HCT116 (cell line): ENCODE measurements around the gene NCR1. TPM values are rescaled to one million over a fixed set of nuclear protein-coding genes. Genes with fewer than 3 reads are reported as not detected.

Source experiments
- ATAC-seq: fragments of 200-7000 bp; cut with Tn5 transposase; 2 replicates; pipeline ENCODE4 v1.9.1; 2020; ENCODE audit warnings: mild to moderate bottlenecking, moderate library complexity
- BruUV-seq: library from RNA; stranded (reverse); fragments of 400-500 nt; replicated peaks from 2 replicates; lab custom pipeline; 2021; lab: Mats Ljungman, UMichigan
- CTCF ChIA-PET: fragments of 300-600 bp; sonication (Branson Sonifier 250); formaldehyde crosslinking; loops from one replicate; lab custom pipeline; 2021; ENCODE audit warnings: antibody characterized with exemption; lab: Charles Lee
- POLR2A ChIA-PET: fragments of 300-600, 350-600 bp; sonication (Branson Sonifier 250); formaldehyde crosslinking; loops from one replicate; lab custom pipeline; 2021; ENCODE audit warnings: antibody characterized with exemption; lab: Charles Lee
- RAD21 ChIA-PET, 2 experiments: fragments of 300-600 bp; sonication (Branson Sonifier 250); formaldehyde crosslinking; loops; one replicate each; lab custom pipeline; 2023; ENCODE audit warnings: low total read pairs in 2 of 2; ENCODE audit not compliant: uncharacterized antibody in 2 of 2, unreplicated experiment in 2 of 2, low non-redundant PET in 1 of 2; lab: Charles Lee
- DNase-seq: peaks from one replicate; pipeline ENCODE4 v3.0.0-alpha.2; 2010; ENCODE audit warnings: low read depth, low spot score
- H2AFZ ChIP-seq: fragments of 200-600 bp; shearing (Covaris generic), sonication (generic); 2 replicates; pipeline ENCODE4 v1.6.1; 2017; ENCODE audit warnings: low read depth, mixed run types, mixed read lengths, antibody characterized with exemption, low read length; ENCODE audit not compliant: poor library complexity, severe bottlenecking
- H3K27ac ChIP-seq: 2 replicates; pipeline ENCODE4 v1.5.1; 2012; ENCODE audit warnings: low read depth, low read length
- H3K27me3 ChIP-seq: fragments of 200-600 bp; sonication (generic); 2 replicates; pipeline ENCODE4 v1.6.1; 2016; ENCODE audit warnings: mixed run types, low read length, mixed read lengths; ENCODE audit not compliant: insufficient read depth
- H3K36me3 ChIP-seq, 2 experiments: fragments of 200-500 bp in 1 of 2; fragments of 200-600 bp in 1 of 2; sonication (Bioruptor generic) in 1 of 2; sonication (generic) in 1 of 2; 2 replicates each; pipeline versions ENCODE4 v1.5.1 to v1.6.1; 2014 to 2016; ENCODE audit warnings: low read length in 2 of 2, inconsistent platforms in 1 of 2, mixed read lengths in 1 of 2, mixed run types in 1 of 2; ENCODE audit not compliant: insufficient read depth in 2 of 2, control insufficient read depth in 1 of 2
- H3K4me1 ChIP-seq, 2 experiments: fragments of 200-600 bp in 1 of 2; sonication (generic) in 1 of 2; 2 replicates each; pipeline versions ENCODE4 v1.5.1 to v1.6.1; 2012 to 2017; ENCODE audit warnings: low read length in 2 of 2, inconsistent platforms in 1 of 2, mild to moderate bottlenecking in 1 of 2, mixed read lengths in 1 of 2, mixed run types in 1 of 2, moderate library complexity in 1 of 2; ENCODE audit not compliant: insufficient read depth in 2 of 2, control insufficient read depth in 1 of 2
- H3K4me2 ChIP-seq: fragments of 200-600 bp; sonication (generic); 2 replicates; pipeline ENCODE4 v1.6.1; 2017; ENCODE audit warnings: mixed run types, low read length, mixed read lengths
- H3K4me3 ChIP-seq, 2 experiments: fragments of 200-600 bp in 1 of 2; sonication (generic) in 1 of 2; replicated peaks in 1 of 2; 2 replicates each; pipeline ENCODE4 v1.5.1; 2011 to 2016; ENCODE audit warnings: low read length in 2 of 2, control low read depth in 1 of 2, low read depth in 1 of 2, mild to moderate bottlenecking in 1 of 2, mixed read lengths in 1 of 2, mixed run types in 1 of 2
- H3K79me2 ChIP-seq: fragments of 200-600 bp; sonication (generic); 2 replicates; pipeline ENCODE4 v1.6.1; 2017; ENCODE audit warnings: mild to moderate bottlenecking, mixed run types, low read length, moderate library complexity, mixed read lengths; ENCODE audit not compliant: insufficient read depth
- H3K9ac ChIP-seq: fragments of 200-600 bp; sonication (generic); 2 replicates; pipeline ENCODE4 v1.6.1; 2016; ENCODE audit warnings: low read length, mixed read lengths
- H3K9me2 ChIP-seq: fragments of 200-600 bp; sonication (generic), shearing (Covaris generic); 2 replicates; pipeline ENCODE4 v1.6.1; 2017; ENCODE audit warnings: mixed run types, mild to moderate bottlenecking, moderate library complexity; ENCODE audit not compliant: insufficient read depth
- H3K9me3 ChIP-seq, 2 experiments: fragments of 200-500 bp in 1 of 2; fragments of 200-600 bp in 1 of 2; sonication (Bioruptor generic) in 1 of 2; sonication (generic) in 1 of 2; 2 replicates each; pipeline ENCODE4 v1.6.1; 2014 to 2017; ENCODE audit warnings: low read length in 2 of 2, mixed read lengths in 2 of 2, inconsistent platforms in 1 of 2, low read depth in 1 of 2, mild to moderate bottlenecking in 1 of 2, mixed run types in 1 of 2, moderate library complexity in 1 of 2; ENCODE audit not compliant: control insufficient read depth in 1 of 2, insufficient read depth in 1 of 2
- H4K20me1 ChIP-seq: fragments of 200-600 bp; sonication (generic), shearing (Covaris generic); 2 replicates; pipeline ENCODE4 v1.6.1; 2017; ENCODE audit warnings: mixed run types, mild to moderate bottlenecking, moderate library complexity; ENCODE audit not compliant: insufficient read depth
- ATF3 ChIP-seq: IDR thresholded peaks from 2 replicates; pipeline ENCODE4 v1.6.1; 2012
- CBX3 ChIP-seq: IDR thresholded peaks from 2 replicates; pipeline ENCODE4 v1.6.1; 2012; ENCODE audit warnings: low read depth
- CEBPB ChIP-seq: IDR thresholded peaks from 2 replicates; pipeline ENCODE4 v1.6.1; 2012; ENCODE audit warnings: low read depth
- EZH2 ChIP-seq: fragments of 200-600 bp; sonication (generic); IDR thresholded peaks from 2 replicates; pipeline ENCODE4 v1.6.1; 2017; ENCODE audit warnings: antibody characterized with exemption, mixed run types
- EZH2phosphoT487 ChIP-seq: fragments of 200-600 bp; IDR thresholded peaks from 2 replicates; pipeline ENCODE4 v1.6.1; 2018; ENCODE audit warnings: antibody characterized with exemption, borderline replicate concordance
- JUND ChIP-seq: IDR thresholded peaks from 2 replicates; pipeline ENCODE4 v1.6.1; 2012
- MAX ChIP-seq: IDR thresholded peaks from 2 replicates; pipeline ENCODE4 v1.6.1; 2012
- RAD21 ChIP-seq: IDR thresholded peaks from 2 replicates; pipeline ENCODE4 v1.6.1; 2012; ENCODE audit warnings: low read depth, mild to moderate bottlenecking
- REST ChIP-seq: IDR thresholded peaks from 2 replicates; pipeline ENCODE4 v1.6.1; 2012; ENCODE audit warnings: low read depth
- SIN3A ChIP-seq: IDR thresholded peaks from 2 replicates; pipeline ENCODE4 v1.6.1; 2012; ENCODE audit warnings: low read depth
- SP1 ChIP-seq: IDR thresholded peaks from 2 replicates; pipeline ENCODE4 v1.6.1; 2012; ENCODE audit warnings: low read depth
- SRF ChIP-seq: IDR thresholded peaks from 2 replicates; pipeline ENCODE4 v1.6.1; 2012; ENCODE audit warnings: low read depth
- TCF7L2 ChIP-seq: IDR thresholded peaks from 2 replicates; pipeline ENCODE4 v1.7.0; 2011; ENCODE audit warnings: borderline replicate concordance, inconsistent platforms; ENCODE audit not compliant: insufficient read depth, insufficient read length; ENCODE audit errors: extremely low read depth
- YY1 ChIP-seq: IDR thresholded peaks from 2 replicates; pipeline ENCODE4 v1.6.1; 2011; ENCODE audit warnings: low read length, low read depth, moderate library complexity, mild to moderate bottlenecking; ENCODE audit not compliant: insufficient replicate concordance; ENCODE audit errors: extremely low read depth
- ZBTB33 ChIP-seq: IDR thresholded peaks from 2 replicates; pipeline ENCODE4 v1.6.1; 2011; ENCODE audit warnings: mild to moderate bottlenecking, low read length, moderate library complexity; ENCODE audit not compliant: insufficient replicate concordance; ENCODE audit errors: extremely low read depth
- ZFX ChIP-seq: fragments of 450-650 bp; IDR thresholded peaks from 2 replicates; pipeline ENCODE4 v1.6.1; 2017
- ZNF274 ChIP-seq: fragments of 200-500 bp; sonication (Bioruptor generic); IDR thresholded peaks from 2 replicates; pipeline ENCODE4 v1.6.1; 2014; ENCODE audit warnings: mild to moderate bottlenecking, low read depth, low read length, inconsistent platforms
- intact Hi-C: fragments of 100-400 bp; cut with micrococcal nuclease; formaldehyde crosslinking; loops from 2 replicates; pipeline ENCODE4 v1.10.0; 2022
- total RNA-seq: library from RNA; stranded (reverse); gene quantifications from one replicate; pipeline ENCODE4 v1.2.1, GENCODE V29; 2021; ENCODE audit not compliant: unreplicated experiment

The NCR1 gene
- total RNA-seq, 1 experiment from 2014 or later = not detected

GRCh38 chr19:54883228-54883627 lies 22.7 kb upstream of the NCR1 start:
- TF ChIP-seq EZH2 = no peak
- Histone ChIP-seq H4K20me1 (no peaks in the 10 kb centered on the region), H3K9ac (no peak overlapping the region), H2AFZ (no peak overlapping the region), H3K4me1 (no peaks in the 10 kb centered on the region), H3K27ac (no peak overlapping the region), H3K4me3 (no peak overlapping the region), H3K79me2 (no peaks in the 10 kb centered on the region), H3K36me3 (no peaks in the 10 kb centered on the region), H3K4me2 (no peak overlapping the region), H3K9me2 (no peaks in the 10 kb centered on the region), H3K27me3 (no peaks in the 10 kb centered on the region), H3K9me3 (no peaks in the 10 kb centered on the region)
- ChIA-PET RAD21 (no interaction called here), POLR2A (no interaction called here), CTCF (no interaction called here)
- intact Hi-C loops = no loop called here
- ATAC-seq (no peak), DNase-seq (no peak)
- no TSS peak for BruUV-seq

- no peak for DNase-seq
- H3K4me2 ChIP-seq = no peak overlapping the region
- H4K20me1 ChIP-seq = no peaks in the 10 kb centered on the region
- CTCF ChIA-PET = no interaction called here
- H3K9me2 ChIP-seq = no peaks in the 10 kb centered on the region
- no peak for ATAC-seq
- no peak overlapping the region for H3K9ac ChIP-seq
- no peak overlapping the region for H3K27ac ChIP-seq
- RAD21 ChIA-PET = no interaction called here
- BruUV-seq = no TSS peak
- H3K36me3 ChIP-seq = no peaks in the 10 kb centered on the region
- H3K9me3 ChIP-seq = no peaks in the 10 kb centered on the region
- peaks cover 1 to 2% of the 10 kb centered on the region in 2 experiments; a peak in 3 of 4 replicates for H3K4me1 ChIP-seq
- intact Hi-C loops = no loop called here
- H2AFZ ChIP-seq = no peak overlapping the region
- no peak overlapping the region for H3K4me3 ChIP-seq
- POLR2A ChIA-PET = no interaction called here
- H3K27me3 ChIP-seq = no peaks in the 10 kb centered on the region
- no peaks in the 10 kb centered on the region for H3K79me2 ChIP-seq
- TF ChIP-seq EZH2phosphoT487 (no peak), SRF (no peak), ZFX (no peak), YY1 (no peak), MAX (no peak), TCF7L2 (no peak), RAD21 (no peak), SP1 (no peak), ATF3 (no peak), ZNF274 (no peak), CEBPB (no peak), ZBTB33 (no peak), CBX3 (no peak), REST (no peak), JUND (no peak), SIN3A (no peak)
These were observed 17.7 kb upstream of the NCR1 start for GRCh38 chr19:54888239-54888638.
